ENCODE data around the gene CDH4.

The CDH4 gene

GRCh38 chr20:61646453-61646852 is 394.4 kb downstream of the CDH4 start:
- TF ChIP-seq, protein P1, sequence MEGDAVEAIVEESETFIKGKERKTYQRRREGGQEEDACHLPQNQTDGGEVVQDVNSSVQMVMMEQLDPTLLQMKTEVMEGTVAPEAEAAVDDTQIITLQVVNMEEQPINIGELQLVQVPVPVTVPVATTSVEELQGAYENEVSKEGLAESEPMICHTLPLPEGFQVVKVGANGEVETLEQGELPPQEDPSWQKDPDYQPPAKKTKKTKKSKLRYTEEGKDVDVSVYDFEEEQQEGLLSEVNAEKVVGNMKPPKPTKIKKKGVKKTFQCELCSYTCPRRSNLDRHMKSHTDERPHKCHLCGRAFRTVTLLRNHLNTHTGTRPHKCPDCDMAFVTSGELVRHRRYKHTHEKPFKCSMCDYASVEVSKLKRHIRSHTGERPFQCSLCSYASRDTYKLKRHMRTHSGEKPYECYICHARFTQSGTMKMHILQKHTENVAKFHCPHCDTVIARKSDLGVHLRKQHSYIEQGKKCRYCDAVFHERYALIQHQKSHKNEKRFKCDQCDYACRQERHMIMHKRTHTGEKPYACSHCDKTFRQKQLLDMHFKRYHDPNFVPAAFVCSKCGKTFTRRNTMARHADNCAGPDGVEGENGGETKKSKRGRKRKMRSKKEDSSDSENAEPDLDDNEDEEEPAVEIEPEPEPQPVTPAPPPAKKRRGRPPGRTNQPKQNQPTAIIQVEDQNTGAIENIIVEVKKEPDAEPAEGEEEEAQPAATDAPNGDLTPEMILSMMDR (conservative IDR thresholded peaks at IDR 0.05; ENCODE audit: low read depth, low read length) = no peak
- H3K4me3 ChIP-seq (ENCODE audit: low read length) = no peak overlapping the region
- no peak for DNase-seq (ENCODE audit: low read depth)

DNA sequence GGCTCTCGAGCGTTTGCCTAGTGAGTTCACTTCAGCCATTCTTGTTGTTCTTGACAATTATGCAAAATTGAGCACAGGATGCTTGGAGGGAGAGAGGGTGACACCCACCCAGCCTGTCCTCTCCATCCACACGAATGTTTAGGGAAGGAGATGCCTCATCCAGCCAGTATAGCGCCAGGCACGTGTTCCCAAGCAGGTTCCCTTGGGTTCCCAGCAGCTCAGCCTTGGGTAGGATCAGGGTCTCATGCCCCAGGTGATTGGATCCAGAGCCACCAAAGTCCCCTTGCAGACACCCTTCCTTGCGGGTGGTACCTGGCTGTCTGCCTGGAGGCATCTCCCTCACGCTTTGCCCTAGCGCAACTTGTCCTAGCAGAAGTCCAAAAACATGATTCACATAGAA is 394.9 kb downstream of the CDH4 start:
- DNase-seq (ENCODE audit: low read depth) = no peak
- H3K4me3 ChIP-seq (ENCODE audit: low read length) = no peak overlapping the region
- TF ChIP-seq, protein P1 (conservative IDR thresholded peaks at IDR 0.05; ENCODE audit: low read depth, low read length) = no peak

GRCh38 chr20:61647702-61648101 is 395.6 kb downstream of the CDH4 start:
- no peak for DNase-seq (ENCODE audit: low read depth)
- H3K4me3 ChIP-seq (ENCODE audit: low read length) = no peak overlapping the region
- TF ChIP-seq, protein P1 (conservative IDR thresholded peaks at IDR 0.05; ENCODE audit: low read depth, low read length) = no peak

DNA sequence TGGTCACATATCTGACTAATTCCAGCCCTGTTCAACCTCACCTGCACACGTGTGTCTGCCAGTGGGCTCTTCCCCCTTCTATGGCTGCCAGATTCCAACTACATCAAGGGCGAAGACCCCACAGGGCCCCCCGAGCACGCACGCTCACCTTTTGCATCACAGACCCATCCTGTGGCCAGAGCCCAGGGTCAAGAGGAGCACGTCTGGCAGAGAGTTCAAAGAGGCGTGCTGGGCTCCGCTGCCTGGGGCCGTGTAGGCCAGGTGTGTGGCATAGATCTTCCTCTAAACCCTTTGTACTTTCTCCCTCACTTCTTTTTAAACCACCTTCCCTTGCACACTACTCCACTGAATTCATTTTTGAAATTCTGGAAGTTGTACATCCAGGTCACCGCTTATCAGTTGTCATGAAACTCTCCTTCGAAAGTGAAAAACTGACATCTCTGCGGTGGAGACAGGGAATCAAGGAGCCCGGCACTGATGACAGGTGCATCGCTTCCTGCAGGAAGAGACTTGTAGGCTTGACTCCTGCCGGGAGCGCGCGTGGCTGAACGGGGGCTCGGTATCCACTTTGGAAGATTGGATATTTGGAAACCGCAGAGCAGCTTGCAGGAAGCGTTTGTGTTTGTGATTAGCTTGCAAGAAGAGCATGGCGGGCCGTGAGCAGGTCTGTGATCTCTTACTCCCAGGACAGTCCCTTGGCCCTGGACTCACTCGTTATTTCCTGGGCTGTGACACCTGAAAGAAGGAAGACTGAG is 397.2 kb downstream of the CDH4 start:
- TF ChIP-seq, protein P1 (conservative IDR thresholded peaks at IDR 0.05; ENCODE audit: low read depth, low read length) = no peak

GRCh38 chr20:61649860-61650162 is 397.8 kb downstream of the CDH4 start:
- DNase-seq (ENCODE audit: low read depth) = no peak
- H3K4me3 ChIP-seq (ENCODE audit: low read length) = no peak overlapping the region
- TF ChIP-seq, protein P1 (conservative IDR thresholded peaks at IDR 0.05; ENCODE audit: low read depth, low read length) = no peak

More for the DNA sequence above, 397.2 kb downstream of the CDH4 start:
- DNase-seq (ENCODE audit: low read depth) = no peak
- no peak overlapping the region for H3K4me3 ChIP-seq (ENCODE audit: low read length)

DNA sequence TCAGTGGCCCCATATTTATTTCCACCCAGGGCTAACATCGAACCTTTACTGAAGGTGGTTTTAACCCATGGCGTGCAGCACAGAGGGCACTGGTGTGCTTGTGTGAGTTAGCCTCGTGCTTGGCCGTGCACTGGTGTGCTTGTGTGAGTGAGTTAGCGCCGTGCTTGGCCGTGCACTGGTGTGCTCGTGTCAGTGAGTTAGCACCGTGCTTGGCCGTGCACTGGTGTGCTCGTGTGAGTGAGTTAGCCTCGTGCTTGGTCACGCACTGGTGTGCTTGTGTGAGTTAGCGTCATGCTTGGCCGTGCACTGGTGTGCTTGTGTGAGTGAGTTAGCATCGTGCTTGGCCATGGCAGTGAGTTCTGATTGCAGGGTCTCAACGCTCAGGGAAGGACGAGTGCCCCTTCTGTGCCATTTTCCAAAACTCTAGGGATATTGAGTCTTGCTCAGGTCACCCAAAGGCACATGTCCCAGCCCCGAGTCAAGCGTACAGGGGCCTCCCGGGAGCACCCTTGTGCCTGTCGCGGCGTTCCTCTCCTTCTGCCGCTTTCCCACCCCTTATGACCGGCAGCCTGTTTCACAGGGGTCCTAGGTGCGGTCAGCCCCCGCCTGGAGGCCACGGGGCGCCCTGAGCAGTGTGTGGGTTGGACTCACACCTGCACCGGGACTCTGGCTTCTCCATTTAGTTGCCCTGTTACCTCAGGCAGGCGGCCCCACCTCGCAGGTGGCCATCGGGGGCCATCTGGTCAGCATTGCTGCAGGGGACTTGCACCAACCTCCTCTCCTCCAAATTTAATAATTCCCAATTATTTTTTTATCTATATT is 399.1 kb downstream of the CDH4 start:
- TF ChIP-seq, protein P1 (conservative IDR thresholded peaks at IDR 0.05; ENCODE audit: low read depth, low read length) = no peak
- no peak overlapping the region for H3K4me3 ChIP-seq (ENCODE audit: low read length)
- no peak for DNase-seq (ENCODE audit: low read depth)

- TF ChIP-seq, protein P1 (conservative IDR thresholded peaks at IDR 0.05; ENCODE audit: low read depth, low read length) = no peak
- DNase-seq (ENCODE audit: low read depth) = no peak
Observed at GRCh38 chr20:61652146-61652545, 400.1 kb downstream of the CDH4 start.

More at GRCh38 chr20:61652146-61652545, 400.1 kb downstream of the CDH4 start:
- no peak overlapping the region for H3K4me3 ChIP-seq (ENCODE audit: low read length)
